H1 (cell line): ENCODE measurements around the gene ARHGDIB. TPM values are rescaled to one million over a fixed set of nuclear protein-coding genes. Genes with fewer than 3 reads are reported as not detected.

Source experiments
- CTCF ChIA-PET: fragments of 300-600 bp; sonication (Branson Sonifier 250); formaldehyde crosslinking; loops from one replicate; lab custom pipeline; 2021; ENCODE audit not compliant: partially characterized antibody; lab: Charles Lee
- POLR2A ChIA-PET: fragments of 300-600 bp; sonication (Branson Sonifier 250); formaldehyde crosslinking; loops from one replicate; lab custom pipeline; 2021; ENCODE audit warnings: inconsistent platforms; ENCODE audit not compliant: partially characterized antibody; lab: Charles Lee
- DNase-seq, 2 experiments: peaks; one replicate each; pipeline versions ENCODE4 v3.0.0 to v3.0.0-alpha.2; 2010 to 2022; ENCODE audit warnings: low spot score in 2 of 2, low read depth in 1 of 2, mixed read lengths in 1 of 2
- FAIRE-seq: peaks from 2 replicates; lab custom pipeline; 2011; peaks lifted over from hg19 to GRCh38; lab: Jason Lieb, UNC
- H2AFZ ChIP-seq: 2 replicates; pipeline ENCODE4 v1.8.1; 2012; ENCODE audit warnings: low read length, inconsistent platforms
- H2AK5ac ChIP-seq: 2 replicates; pipeline ENCODE4 v1.6.1; 2013; ENCODE audit warnings: low read depth, low read length
- H2BK120ac ChIP-seq: replicated peaks from 2 replicates; pipeline ENCODE3; 2013; ENCODE audit warnings: low read depth, low read length, inconsistent platforms
- H2BK12ac ChIP-seq: 2 replicates; pipeline ENCODE4 v1.6.1; 2013; ENCODE audit warnings: low read depth, low read length
- H2BK15ac ChIP-seq: 2 replicates; pipeline ENCODE4 v1.6.1; 2013; ENCODE audit warnings: low read length
- H2BK20ac ChIP-seq: 2 replicates; pipeline ENCODE4 v1.6.1; 2013; ENCODE audit warnings: low read length
- H2BK5ac ChIP-seq: 2 replicates; pipeline ENCODE4 v1.6.1; 2013; ENCODE audit warnings: low read depth, low read length
- H3K14ac ChIP-seq: 2 replicates; pipeline ENCODE4 v1.6.1; 2013; ENCODE audit warnings: inconsistent platforms; ENCODE audit not compliant: insufficient read length
- H3K18ac ChIP-seq: 2 replicates; pipeline ENCODE4 v1.6.1; 2013; ENCODE audit warnings: low read length; ENCODE audit errors: extremely low read depth
- H3K23ac ChIP-seq: 2 replicates; pipeline ENCODE4 v1.6.1; 2013; ENCODE audit warnings: inconsistent platforms; ENCODE audit not compliant: insufficient read length
- H3K23me2 ChIP-seq: 2 replicates; pipeline ENCODE4 v1.6.1; 2013; ENCODE audit warnings: low read depth, low read length
- H3K27ac ChIP-seq: 2 replicates; pipeline ENCODE4 v1.6.1; 2011; ENCODE audit warnings: low read depth, low read length, inconsistent platforms
- H3K27me3 ChIP-seq, 4 experiments: replicated peaks in 1 of 4; 1 replicate in 1 of 4; 2 replicates in 3 of 4; pipeline versions ENCODE4 v1.6.1 to v1.8.1; 2011 to 2013; ENCODE audit warnings: low read length in 3 of 4, mild to moderate bottlenecking in 3 of 4, inconsistent platforms in 2 of 4, mixed read lengths in 2 of 4, moderate library complexity in 1 of 4; ENCODE audit not compliant: control insufficient read depth in 3 of 4, insufficient read depth in 3 of 4; ENCODE audit errors: extremely low read depth in 1 of 4
- H3K36me3 ChIP-seq, 4 experiments: 2 replicates each; pipeline versions ENCODE4 v1.6.1 to v1.8.1; 2011 to 2013; ENCODE audit warnings: mild to moderate bottlenecking in 4 of 4, low read length in 3 of 4, moderate library complexity in 2 of 4, control low read depth in 1 of 4, inconsistent platforms in 1 of 4; ENCODE audit not compliant: insufficient read depth in 4 of 4, control insufficient read depth in 2 of 4
- H3K4ac ChIP-seq: replicated peaks from 2 replicates; pipeline ENCODE3; 2013; ENCODE audit warnings: low read length, low read depth, mixed read lengths, inconsistent platforms; ENCODE audit not compliant: insufficient read length
- H3K4me1 ChIP-seq, 4 experiments: replicated peaks in 1 of 4; 1 replicate in 1 of 4; 2 replicates in 3 of 4; pipeline versions ENCODE4 v1.6.1 to v1.8.1; 2011 to 2013; ENCODE audit warnings: low read length in 3 of 4, inconsistent platforms in 2 of 4, mixed read lengths in 1 of 4; ENCODE audit not compliant: insufficient read depth in 4 of 4, control insufficient read depth in 3 of 4
- H3K4me2 ChIP-seq, 2 experiments: 2 replicates each; pipeline versions ENCODE4 v1.6.1 to v1.8.1; 2011 to 2013; ENCODE audit warnings: low read depth in 2 of 2, low read length in 2 of 2, control low read depth in 1 of 2, inconsistent platforms in 1 of 2, mild to moderate bottlenecking in 1 of 2; ENCODE audit not compliant: insufficient read depth in 1 of 2
- H3K4me3 ChIP-seq, 4 experiments: fragments of 200-600, 300-600 bp in 1 of 4; sonication (generic), shearing (Covaris generic), sonication (Bioruptor Twin) in 1 of 4; 2 replicates each; pipeline versions ENCODE4 v1.5.1 to v1.8.1; 2011 to 2016; ENCODE audit warnings: low read length in 4 of 4, low read depth in 3 of 4, control low read depth in 2 of 4, inconsistent platforms in 2 of 4, mild to moderate bottlenecking in 2 of 4, mixed read lengths in 1 of 4, moderate library complexity in 1 of 4; ENCODE audit not compliant: insufficient read depth in 2 of 4; ENCODE audit errors: extremely low read depth in 1 of 4
- H3K56ac ChIP-seq: replicated peaks from 2 replicates; pipeline ENCODE3; 2013; ENCODE audit warnings: low read depth, mild to moderate bottlenecking, mixed read lengths, low read length, inconsistent platforms; ENCODE audit not compliant: insufficient read length
- H3K79me1 ChIP-seq: 2 replicates; pipeline ENCODE4 v1.6.1; 2013; ENCODE audit warnings: low read depth, low read length, control low read depth
- H3K79me2 ChIP-seq, 2 experiments: 2 replicates each; pipeline versions ENCODE4 v1.6.1 to v1.8.1; 2012 to 2013; ENCODE audit warnings: low read length in 2 of 2, mild to moderate bottlenecking in 2 of 2, inconsistent platforms in 1 of 2; ENCODE audit not compliant: insufficient read depth in 2 of 2, control insufficient read depth in 1 of 2
- H3K9ac ChIP-seq, 4 experiments: replicated peaks in 1 of 4; 1 replicate in 1 of 4; 2 replicates in 3 of 4; pipeline versions ENCODE4 v1.6.1 to v1.8.1; 2011 to 2013; ENCODE audit warnings: low read depth in 3 of 4, low read length in 3 of 4, control low read depth in 2 of 4, mild to moderate bottlenecking in 2 of 4, moderate library complexity in 2 of 4, inconsistent platforms in 1 of 4; ENCODE audit errors: extremely low read depth in 1 of 4
- H3K9me3 ChIP-seq, 2 experiments: 2 replicates each; pipeline versions ENCODE4 v1.6.1 to v1.8.1; 2012 to 2013; ENCODE audit warnings: mild to moderate bottlenecking in 2 of 2, moderate library complexity in 2 of 2, control low read depth in 1 of 2, inconsistent platforms in 1 of 2, low read depth in 1 of 2, low read length in 1 of 2, mixed read lengths in 1 of 2; ENCODE audit not compliant: insufficient read depth in 2 of 2
- H4K20me1 ChIP-seq, 2 experiments: replicated peaks in 1 of 2; 2 replicates each; pipeline versions ENCODE3 to v1.8.1; 2011 to 2013; ENCODE audit warnings: inconsistent platforms in 2 of 2, low read length in 2 of 2, mild to moderate bottlenecking in 1 of 2; ENCODE audit not compliant: insufficient read depth in 2 of 2, control insufficient read depth in 1 of 2
- H4K5ac ChIP-seq: 2 replicates; pipeline ENCODE4 v1.6.1; 2013; ENCODE audit warnings: low read length, low read depth, mixed read lengths, inconsistent platforms; ENCODE audit not compliant: insufficient read length
- H4K8ac ChIP-seq: 2 replicates; pipeline ENCODE4 v1.8.0; 2013; ENCODE audit warnings: mild to moderate bottlenecking, moderate library complexity, low read length, inconsistent platforms; ENCODE audit not compliant: insufficient read depth; ENCODE audit errors: extremely low read depth
- H4K91ac ChIP-seq: replicated peaks from 2 replicates; pipeline ENCODE3; 2013; ENCODE audit warnings: low read length, mixed read lengths, inconsistent platforms; ENCODE audit not compliant: insufficient read length
- ASH2L ChIP-seq: fragments of 200-600, 300-600 bp; sonication (generic); IDR thresholded peaks from one replicate; pipeline ENCODE4 v1.7.1; 2017; ENCODE audit warnings: low read length
- BACH1 ChIP-seq: IDR thresholded peaks from 2 replicates; pipeline ENCODE4 v1.6.1; 2012; ENCODE audit warnings: low read length, improper control_type of control experiment
- CEBPB ChIP-seq: IDR thresholded peaks from 2 replicates; pipeline ENCODE4 v1.6.1; 2012; ENCODE audit warnings: low read depth, low read length
- CREB1 ChIP-seq: IDR thresholded peaks from 2 replicates; pipeline ENCODE4 v1.6.1; 2012; ENCODE audit warnings: inconsistent platforms
- EGR1 ChIP-seq: IDR thresholded peaks from 2 replicates; pipeline ENCODE4 v1.6.1; 2011; ENCODE audit warnings: low read depth, low read length, borderline replicate concordance
- GABPA ChIP-seq: IDR thresholded peaks from 2 replicates; pipeline ENCODE4 v1.6.1; 2011; ENCODE audit warnings: mild to moderate bottlenecking, low read length, moderate library complexity, borderline replicate concordance; ENCODE audit not compliant: insufficient read depth
- KDM5A ChIP-seq: fragments of 200-600 bp; IDR thresholded peaks from 2 replicates; pipeline ENCODE4 v1.7.1; 2012; ENCODE audit warnings: mild to moderate bottlenecking, low read length, inconsistent platforms, mixed read lengths
- MAFK ChIP-seq: IDR thresholded peaks from 2 replicates; pipeline ENCODE4 v1.6.1; 2012; ENCODE audit warnings: low read depth, mild to moderate bottlenecking, improper control_type of control experiment, low read length
- NRF1 ChIP-seq: IDR thresholded peaks from 2 replicates; pipeline ENCODE4 v1.6.1; 2011; ENCODE audit warnings: mild to moderate bottlenecking, low read depth, low read length, improper control_type of control experiment
- POLR2AphosphoS5 ChIP-seq: IDR thresholded peaks from 2 replicates; pipeline ENCODE4 v1.6.1; 2011; ENCODE audit warnings: low read depth, low read length
- POU5F1 ChIP-seq: IDR thresholded peaks from 2 replicates; pipeline ENCODE4 v1.6.1; 2011; ENCODE audit warnings: low read depth, mild to moderate bottlenecking, low read length, moderate library complexity
- RNF2 ChIP-seq: fragments of 200-900, 300-1000 bp; sonication (generic); IDR thresholded peaks from 2 replicates; pipeline ENCODE4 v1.7.1; 2016; ENCODE audit warnings: borderline replicate concordance, low read depth, mild to moderate bottlenecking, antibody characterized with exemption, low read length; ENCODE audit not compliant: poor library complexity, severe bottlenecking; ENCODE audit errors: missing control alignments
- SP2 ChIP-seq: IDR thresholded peaks from 2 replicates; pipeline ENCODE4 v1.6.1; 2012; ENCODE audit warnings: mild to moderate bottlenecking, low read length, inconsistent platforms
- TEAD4 ChIP-seq: IDR thresholded peaks from 2 replicates; pipeline ENCODE4 v1.6.1; 2012; ENCODE audit warnings: low read depth, low read length, inconsistent platforms, mixed read lengths
- WGBS, 2 experiments: shearing (Covaris generic) in 1 of 2; methylation state at CpG; one replicate each; pipeline versions ENCODE4 v1.1.6 to v1.1.7; 2013 to 2015; ENCODE audit warnings: low lambda C conversion rate in 2 of 2, mixed read lengths in 2 of 2, inconsistent platforms in 1 of 2, low coverage in 1 of 2, missing lambda C conversion rate in 1 of 2; ENCODE audit not compliant: insufficient replicate concordance in 2 of 2, insufficient coverage in 1 of 2, insufficient read length in 1 of 2; ENCODE audit errors: extremely low coverage in 1 of 2, missing lambda C conversion rate in 1 of 2; 5-methylcytosine and 5-hydroxymethylcytosine counted together
- polyA plus RNA-seq, 7 experiments: library from polyadenylated mRNA; depleted of rRNA in 3 of 7; stranded (reverse) in 5 of 7; unstranded in 2 of 7; fragments of >200 nt in 5 of 7; fragments of 200-250 nt in 2 of 7; gene quantifications; 1 replicate in 5 of 7; 2 replicates in 1 of 7; 4 replicates in 1 of 7; pipeline versions ENCODE4 v1.2.1 to v1.2.3, GENCODE V29; 2011 to 2013; ENCODE audit warnings: missing spikeins in 2 of 7, mixed read lengths in 2 of 7
- total RNA-seq: library from RNA; stranded (reverse); fragmentation: NEBNext Ultra II Directional; extraction: Animal tissue kit (Norgen Biotek cat#: 25700); gene quantifications from 2 replicates; pipeline ENCODE4 v1.2.1, GENCODE V29; 2021

ARHGDIB gene
- total and polyA plus RNA-seq, 2 of the 8 experiments (the other 6 are each of a cell fraction or from before 2014, with no cell fraction given): 0.82 to 1.3 TPM

GRCh38 chr12:14956024-14956891, 5.1 kb downstream of the ARHGDIB start:
- no peak overlapping the region; the same call in 1 of the 2 replicates for H2BK12ac ChIP-seq
- H2BK15ac ChIP-seq: no peak overlapping the region
- no peak overlapping the region for H3K9ac ChIP-seq
- no peak overlapping the region for H3K4me3 ChIP-seq
- H4K91ac ChIP-seq: no peak overlapping the region
- H3K79me1 ChIP-seq: no peaks in the 10 kb centered on the region
- H3K56ac ChIP-seq: no peak overlapping the region
- H3K23me2 ChIP-seq: no peaks in the 10 kb centered on the region
- no peak for FAIRE-seq
- H3K4me1 ChIP-seq: no peaks in the 10 kb centered on the region
- no peak overlapping the region for H3K4ac ChIP-seq
- 83% methylated on average over 9 of the region's 9 CpGs; no CpG with 5 or more reads in 1 of the 2 experiments for WGBS, 2 experiments
- H2BK120ac ChIP-seq: no peak overlapping the region
- no peak overlapping the region for H3K23ac ChIP-seq
- H2BK5ac ChIP-seq: no peak overlapping the region
- H4K8ac ChIP-seq: no peak overlapping the region
- H3K27me3 ChIP-seq: no peaks in the 10 kb centered on the region
- no peaks in the 10 kb centered on the region for H3K79me2 ChIP-seq
- H4K5ac ChIP-seq: no peak overlapping the region
- ChIA-PET CTCF (interaction anchor here (2.9 kb wide), 1 partner anchor 19 kb away, joined by 18 read pairs; the partner anchor contains the start of gene ERP27), POLR2A (no interaction called here)
- 0 out of 2 replicates have a peak overlapping the region, but pooled peaks have one; percentile 18 for H2AFZ ChIP-seq
- no peak overlapping the region for H2BK20ac ChIP-seq
- no peaks in the 10 kb centered on the region for H4K20me1 ChIP-seq
- H3K18ac ChIP-seq: no peak overlapping the region
- H3K27ac ChIP-seq: no peak overlapping the region
- H3K36me3 ChIP-seq: no peaks in the 10 kb centered on the region
- no peak for DNase-seq
- no peak overlapping the region for H3K4me2 ChIP-seq
- H2AK5ac ChIP-seq: no peak overlapping the region
- H3K14ac ChIP-seq: no peak overlapping the region
- no peaks in the 10 kb centered on the region for H3K9me3 ChIP-seq
- TF ChIP-seq GABPA (no peak), TEAD4 (no peak), MAFK (no peak), KDM5A (no peak), NRF1 (no peak), POU5F1 (no peak), CEBPB (no peak), RNF2 (no peak), ASH2L (no peak), EGR1 (no peak), CREB1 (no peak), SP2 (no peak), POLR2AphosphoS5 (no peak), BACH1 (no peak)
